Ammon's horn (tissue), 1 donor: ENCODE results near the gene CACNA1F.

Source experiments
- DNase-seq: peaks from one replicate; pipeline ENCODE4 v3.0.0-alpha.2; 2016; ENCODE audit warnings: low spot score

The CACNA1F gene

DNA sequence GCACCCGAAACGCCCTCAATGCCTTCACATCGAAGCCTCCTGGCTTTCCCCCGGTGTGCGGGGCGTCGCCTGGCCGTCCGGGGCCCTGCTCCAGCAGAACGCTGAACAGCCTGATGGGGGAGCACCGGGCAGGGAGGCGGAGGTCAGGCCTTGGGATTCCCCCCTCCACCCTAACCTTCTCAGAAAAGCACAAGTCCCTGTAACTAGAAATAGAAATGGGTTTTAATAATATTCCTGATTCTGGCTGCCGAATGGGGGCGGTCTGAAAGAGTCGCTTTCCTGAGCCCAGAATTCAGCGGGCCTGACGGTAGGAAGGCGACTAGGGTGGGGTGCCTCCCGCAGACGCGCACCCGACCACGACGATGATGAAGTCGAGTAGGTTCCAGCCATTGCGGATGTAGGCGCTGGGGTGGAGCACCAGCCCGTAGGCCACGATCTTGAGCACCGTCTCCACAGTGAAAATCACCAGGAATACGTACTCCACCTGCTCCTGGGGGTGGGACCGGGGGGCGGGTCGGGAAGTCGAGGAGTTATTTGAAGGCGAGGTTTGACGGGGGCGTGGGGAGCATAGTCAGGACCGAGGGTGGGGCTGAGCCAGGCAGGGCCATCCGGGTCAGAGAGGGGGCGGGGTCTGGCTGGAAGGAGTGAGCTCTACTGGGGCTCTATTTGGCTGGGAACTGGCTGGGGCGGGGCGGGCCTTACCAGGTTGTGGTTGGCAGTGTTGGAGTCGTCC, 2.5 kb downstream of the CACNA1F start:
- DNase-seq: peak; percentile 20

DNA sequence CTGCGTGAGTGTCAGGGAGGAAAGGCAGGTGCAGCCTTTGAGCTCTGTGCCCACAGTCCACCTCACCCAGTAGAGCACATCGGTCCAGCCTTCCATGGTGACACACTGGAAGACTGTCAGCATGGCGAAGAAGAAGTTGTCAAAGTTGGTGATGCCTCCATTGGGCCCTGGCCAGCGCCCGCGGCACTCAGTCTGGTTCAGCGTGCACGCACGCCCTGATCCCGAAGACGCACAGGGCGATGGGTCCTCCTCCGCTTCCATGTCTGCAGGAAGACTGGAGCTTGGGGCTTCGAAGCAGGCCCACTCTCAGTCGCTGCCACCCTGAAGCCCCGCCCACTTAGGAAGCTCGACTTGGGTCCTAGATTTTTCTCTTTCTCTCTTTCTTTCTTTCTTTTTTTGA, 5.0 kb downstream of the CACNA1F start:
- no peak for DNase-seq

DNA sequence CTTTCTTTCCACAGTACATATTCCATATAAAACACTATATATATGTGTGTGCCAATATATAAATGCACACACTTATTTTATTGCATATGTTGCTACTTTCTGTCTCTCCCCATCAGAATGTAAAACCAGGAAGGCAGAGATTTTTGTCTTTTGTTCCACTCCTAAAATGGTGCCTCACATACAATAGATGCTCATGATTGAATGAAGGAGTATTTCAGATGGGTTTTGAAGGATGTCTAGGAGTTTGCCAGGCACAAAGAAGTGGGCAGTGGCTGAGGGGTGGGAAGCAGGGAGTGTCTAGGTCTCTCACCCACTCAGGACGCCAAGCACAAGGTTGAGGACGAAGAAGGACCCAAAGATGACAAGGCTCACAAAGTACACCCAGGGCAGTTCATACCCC, 5.4 kb downstream of the CACNA1F start:
- DNase-seq: no peak

DNA sequence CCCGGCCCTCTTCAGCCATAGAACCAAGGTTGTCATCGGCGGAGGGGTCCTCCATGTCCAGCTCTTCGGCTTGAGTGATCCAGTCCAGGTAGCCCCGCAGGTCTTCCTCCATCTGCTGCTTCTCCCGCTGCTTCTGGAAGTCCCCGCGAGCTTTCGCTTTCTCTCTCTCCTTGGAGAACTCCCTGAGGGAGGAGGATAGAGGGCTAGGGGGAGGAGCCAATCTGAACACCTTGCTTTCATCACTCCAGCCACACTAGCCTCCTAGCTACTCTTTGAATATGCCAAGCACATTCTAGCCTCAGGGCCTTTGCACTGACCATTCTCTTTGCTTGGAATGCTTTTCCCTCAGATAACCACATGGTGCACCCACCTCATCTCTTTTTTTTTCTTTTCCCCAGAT, 6.2 kb downstream of the CACNA1F start:
- no peak for DNase-seq

DNA sequence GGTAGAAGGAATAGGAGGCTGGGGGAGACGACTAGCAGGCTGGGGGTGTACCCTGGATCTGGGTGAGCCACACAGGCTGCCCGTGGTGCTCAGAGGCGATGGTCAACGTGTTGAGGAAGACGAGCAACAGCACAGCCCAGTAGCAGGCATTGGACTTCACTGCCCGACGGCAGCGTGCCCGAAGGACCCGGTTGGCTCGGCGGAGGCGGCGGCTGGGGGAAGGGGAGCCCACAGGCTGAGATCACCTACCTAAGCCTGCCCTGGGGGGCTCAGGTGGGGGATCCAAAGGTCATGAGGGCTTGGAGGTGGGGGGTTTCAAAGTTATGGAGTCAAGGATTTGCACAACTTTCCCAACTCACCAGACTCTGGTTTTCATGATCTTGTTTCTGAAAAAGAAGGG, 7.3 kb downstream of the CACNA1F start:
- DNase-seq: no peak

DNA sequence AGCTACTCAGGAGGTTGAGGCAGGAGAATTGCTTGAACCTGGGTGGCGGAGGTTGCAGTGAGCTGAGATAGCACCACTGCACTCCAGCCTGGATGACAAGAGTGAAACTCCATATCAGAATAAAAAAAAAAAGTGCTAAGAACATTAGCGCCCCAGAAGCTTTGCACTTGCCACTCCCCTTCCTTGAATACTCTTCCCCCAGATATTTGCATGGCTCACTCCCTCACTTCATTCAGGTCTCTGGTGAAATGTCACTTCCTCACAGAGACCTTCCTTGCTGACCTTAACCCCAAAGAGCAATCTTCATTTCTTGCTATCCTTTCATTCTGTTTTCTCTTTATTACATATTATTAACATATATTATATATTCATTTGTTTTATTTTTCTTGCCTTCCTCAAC, 11.3 kb downstream of the CACNA1F start:
- DNase-seq: no peak

DNA sequence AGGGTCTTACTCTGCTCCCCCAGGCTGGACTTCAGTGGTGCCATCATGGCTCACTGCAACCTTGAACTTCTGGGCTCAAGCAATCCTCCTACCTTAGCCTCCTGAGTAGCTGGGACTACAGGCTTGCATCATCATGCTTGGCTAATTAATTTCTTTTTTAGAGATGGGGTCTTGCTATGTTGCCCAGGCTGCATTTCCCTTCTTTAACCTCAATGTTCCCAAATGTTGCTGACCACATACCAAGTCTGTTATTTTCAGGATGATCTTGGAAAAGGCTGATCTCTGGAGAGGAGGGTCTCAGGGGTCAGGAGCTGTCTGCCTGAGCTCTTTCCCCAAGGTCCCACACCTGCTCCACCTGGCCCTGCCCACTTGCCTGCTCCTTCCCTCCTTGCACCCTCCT, 13.0 kb downstream of the CACNA1F start:
- DNase-seq: no peak

DNA sequence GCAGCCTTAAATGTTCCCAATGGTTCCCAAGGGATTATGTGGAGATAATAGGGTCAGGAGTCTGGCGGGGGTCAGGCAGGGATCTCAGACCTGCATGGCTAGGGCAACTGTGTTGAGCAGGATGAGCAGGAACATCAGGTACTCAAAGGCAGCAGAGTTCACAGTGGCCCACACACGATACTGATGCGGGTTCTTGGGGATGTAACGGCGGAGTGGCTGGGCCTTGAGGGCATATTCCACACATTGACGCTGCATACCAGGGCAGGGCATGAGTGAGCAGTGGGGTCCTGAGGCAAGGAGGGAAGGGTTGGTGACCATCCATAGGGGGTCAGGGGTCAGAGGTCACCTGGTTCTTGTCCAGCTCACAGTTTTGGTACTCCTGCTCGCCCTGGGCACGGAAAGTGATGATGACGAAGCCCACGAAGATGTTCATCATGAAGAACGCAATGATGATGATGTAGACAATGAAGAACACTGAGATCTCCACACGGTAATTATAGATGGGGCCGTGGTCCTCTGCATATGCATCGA, 18.1 kb downstream of the CACNA1F start:
- no peak for DNase-seq

DNA sequence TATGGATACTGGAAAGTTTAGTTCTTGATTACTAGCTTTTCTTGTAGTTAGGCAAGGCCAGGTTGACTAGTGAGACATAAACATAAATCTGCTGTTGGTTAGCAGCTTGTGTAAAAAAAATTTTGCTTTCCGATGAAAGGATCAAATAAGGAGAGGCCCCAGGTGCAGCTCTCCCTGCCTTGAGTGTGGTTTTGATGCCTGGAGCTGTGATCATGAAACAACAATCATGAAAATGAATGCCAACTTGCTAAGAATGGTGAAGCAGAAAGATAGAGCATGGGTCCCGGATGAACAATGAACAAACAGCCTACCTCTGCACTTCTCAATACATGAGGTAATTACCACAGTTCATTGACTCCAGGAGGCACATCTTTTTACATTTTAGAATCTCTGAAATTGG, 18.7 kb downstream of the CACNA1F start:
- no peak for DNase-seq

DNA sequence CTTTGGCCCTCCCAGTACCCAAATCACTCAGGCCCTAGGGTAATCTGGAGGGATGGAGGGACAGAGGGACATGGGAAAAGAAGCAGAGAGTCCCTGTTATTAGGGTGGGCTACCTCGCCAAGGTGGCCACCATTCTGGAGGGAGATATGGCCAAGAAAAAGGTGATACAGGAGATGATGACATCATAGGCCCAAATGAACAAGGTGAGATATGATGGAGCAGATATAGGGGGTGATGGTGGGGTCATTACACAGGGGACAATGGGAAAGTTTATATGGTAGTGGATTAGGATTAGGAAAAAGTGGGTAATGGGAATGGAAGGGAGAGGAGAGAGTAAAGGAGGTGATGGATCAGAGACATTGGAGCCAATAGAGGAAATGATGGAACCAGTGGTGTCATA, 20.3 kb downstream of the CACNA1F start:
- no peak for DNase-seq

DNA sequence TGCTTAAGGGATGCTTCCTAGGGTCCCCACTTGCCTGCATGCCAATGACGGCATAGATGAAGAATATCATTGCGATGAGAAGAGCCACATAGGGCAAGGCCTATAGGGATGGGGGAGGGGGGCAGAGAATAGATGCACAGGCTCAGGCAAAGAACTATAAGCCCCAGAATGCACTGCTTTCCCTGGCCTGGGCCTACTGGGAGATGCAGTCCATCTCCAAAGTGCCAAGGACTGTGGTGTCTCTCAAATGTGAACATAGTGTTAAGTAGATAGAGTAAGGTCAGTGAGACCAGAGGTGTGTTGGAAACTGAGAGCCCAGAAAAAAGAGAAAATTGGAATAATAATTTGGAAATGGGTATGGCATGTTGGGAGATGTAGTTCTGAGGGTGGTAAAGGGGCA, 20.9 kb downstream of the CACNA1F start:
- DNase-seq: no peak

DNA sequence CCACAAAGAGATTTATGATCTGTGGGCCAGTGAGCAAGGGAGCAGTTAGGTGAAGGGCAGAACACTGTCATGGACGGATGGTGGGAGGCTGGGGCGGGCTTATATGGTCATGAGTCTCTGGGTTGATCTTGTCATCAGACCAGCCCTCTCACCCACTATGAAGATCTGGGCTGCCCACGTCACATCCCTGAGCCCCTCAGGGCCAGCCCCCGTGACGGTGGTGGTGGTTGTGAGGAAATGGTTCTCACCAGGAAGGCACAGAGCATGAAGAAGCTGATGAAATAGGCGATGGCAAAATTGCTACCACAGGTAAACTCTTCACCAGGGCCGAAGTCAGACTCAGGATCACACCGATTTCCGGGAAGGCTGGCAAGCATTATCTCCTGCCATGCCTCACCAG, 22.1 kb downstream of the CACNA1F start:
- no peak for DNase-seq

DNA sequence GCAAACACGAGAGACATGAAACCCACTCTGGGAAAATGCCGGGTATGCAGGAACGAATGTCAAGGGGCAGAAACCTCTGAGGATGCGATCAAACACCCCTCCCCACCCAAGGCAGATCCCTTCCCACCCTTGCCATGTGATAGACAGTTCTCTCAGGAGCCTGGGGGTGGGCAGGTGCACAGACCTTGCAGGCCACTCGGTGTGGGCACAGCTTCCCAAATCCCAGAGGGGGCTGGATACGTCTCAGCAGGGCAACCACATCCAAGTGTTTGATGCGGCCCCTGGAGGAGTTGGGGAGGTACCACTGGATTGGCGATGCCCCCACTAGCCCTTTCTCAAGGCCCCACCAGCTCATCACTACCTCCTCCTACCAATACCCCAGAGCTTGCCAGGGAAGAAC, 22.7 kb downstream of the CACNA1F start:
- DNase-seq: no peak

DNA sequence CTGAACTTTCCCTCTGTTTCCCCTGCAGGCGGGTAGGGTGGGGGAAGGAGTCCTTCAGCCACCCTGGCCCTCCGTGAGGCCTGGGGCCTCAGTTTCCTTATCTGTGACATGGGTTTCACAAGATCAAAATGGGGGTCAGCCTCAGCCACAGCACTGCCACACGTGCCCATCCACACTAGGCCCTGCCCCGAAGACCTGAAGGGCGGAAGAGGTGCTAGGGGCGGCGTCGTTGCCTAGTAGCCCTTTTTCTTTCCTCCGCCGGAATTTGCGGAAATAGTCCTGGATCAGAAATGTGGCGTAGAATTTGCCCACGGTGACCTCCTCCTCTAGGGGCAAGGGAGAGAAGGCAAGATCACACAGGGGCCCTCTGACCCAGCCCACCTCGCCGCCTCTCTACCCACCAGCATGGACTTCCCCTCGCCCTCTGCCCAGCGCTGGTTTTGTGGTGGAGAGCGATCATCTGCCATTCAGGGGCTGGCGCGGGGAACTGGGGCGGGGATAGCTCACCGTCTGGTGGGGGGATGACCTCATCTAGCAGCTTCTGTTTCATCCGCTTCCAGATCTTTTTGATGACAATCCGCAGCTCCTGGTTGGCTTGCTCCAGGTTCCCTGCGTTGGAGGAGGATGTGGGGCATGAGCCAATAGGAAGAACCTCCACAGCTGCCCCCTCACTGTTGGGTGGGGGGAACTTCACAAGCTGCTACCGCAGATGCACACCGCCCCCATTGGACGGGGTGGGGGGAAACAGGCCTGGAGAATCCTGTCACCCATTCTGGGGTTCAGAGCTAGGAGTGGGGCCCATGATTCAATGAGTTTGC, 23.5 kb downstream of the CACNA1F start:
- peak; percentile 48 for DNase-seq

DNA sequence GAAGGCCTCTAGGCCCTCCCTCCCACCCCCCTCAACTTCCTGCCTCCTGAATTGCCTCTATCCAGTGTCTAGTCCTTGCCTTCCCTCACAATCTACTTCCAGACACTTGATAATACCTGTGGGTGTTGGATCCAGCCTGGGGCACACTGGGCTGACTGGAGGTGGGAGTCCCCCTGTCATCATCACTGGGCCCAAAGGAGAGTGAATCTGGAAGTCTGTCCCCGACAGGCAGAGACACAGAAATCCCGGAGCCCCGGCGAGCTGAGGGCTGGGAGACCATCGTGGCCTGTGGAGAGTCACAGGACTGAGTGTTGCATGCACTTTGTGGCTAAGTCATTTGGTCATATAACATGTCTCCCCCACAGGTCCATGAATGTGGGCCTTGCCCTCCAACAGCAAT, 24.7 kb downstream of the CACNA1F start:
- no peak for DNase-seq

DNA sequence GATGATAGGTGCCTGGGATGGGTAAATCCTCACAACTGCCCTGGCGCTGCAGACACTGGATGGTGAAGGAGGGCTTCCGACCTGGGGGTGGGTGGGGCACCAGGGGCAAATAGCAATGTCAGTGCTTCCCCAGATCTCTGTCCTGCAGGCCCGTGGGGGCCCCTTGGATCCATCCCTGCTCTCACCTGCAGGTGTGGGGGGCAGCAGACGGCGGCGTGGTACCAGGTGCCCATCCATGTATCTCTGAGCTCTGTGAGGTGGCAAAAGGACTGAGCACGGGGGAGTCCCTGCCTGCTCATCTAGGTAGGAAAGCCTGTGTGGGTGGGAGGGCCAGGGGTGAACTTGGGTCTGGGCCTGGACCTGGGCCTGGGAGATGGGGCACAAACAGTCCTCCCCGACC, 26.6 kb downstream of the CACNA1F start:
- DNase-seq: no peak

DNA sequence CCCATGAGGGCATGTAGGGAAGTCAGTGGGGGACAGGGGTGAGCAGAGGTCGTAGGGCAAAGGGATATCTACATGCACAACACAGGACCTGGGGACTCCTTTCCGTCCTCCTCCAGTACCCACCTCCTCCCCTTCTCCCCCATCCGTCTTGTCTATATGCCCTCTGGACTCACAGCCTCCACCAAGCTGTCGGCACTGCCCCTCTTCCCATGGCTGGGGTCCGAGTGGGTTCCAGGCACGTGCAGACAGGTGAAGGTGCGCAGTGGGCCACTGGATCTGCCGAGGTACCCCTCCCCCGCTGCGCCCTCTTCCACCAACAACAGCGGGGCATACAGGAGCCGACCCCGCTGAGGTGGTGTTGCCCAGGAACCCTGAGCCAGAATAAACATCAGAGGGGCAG, 27.7 kb downstream of the CACNA1F start:
- no peak for DNase-seq

DNA sequence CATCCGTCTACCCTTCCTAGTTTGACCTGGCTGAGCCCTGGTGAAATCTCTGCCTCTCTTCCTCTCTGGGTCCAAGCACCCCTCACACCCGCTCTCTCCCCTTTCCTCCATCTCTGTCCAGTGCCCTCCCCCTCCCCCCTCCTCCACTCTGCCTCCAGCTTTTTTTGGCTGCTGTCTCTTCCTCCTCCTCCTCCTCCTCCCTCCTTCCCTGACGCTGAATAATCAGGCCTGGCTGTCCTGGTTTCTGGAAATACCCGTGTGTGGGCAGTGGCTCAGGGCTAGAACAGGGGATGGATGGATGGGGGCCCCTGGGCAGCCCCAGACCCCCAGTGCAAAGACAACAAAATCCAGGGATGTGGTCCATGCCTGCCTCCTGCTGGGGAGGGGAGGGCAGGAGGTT, 28.4 kb downstream of the CACNA1F start:
- no peak for DNase-seq

DNA sequence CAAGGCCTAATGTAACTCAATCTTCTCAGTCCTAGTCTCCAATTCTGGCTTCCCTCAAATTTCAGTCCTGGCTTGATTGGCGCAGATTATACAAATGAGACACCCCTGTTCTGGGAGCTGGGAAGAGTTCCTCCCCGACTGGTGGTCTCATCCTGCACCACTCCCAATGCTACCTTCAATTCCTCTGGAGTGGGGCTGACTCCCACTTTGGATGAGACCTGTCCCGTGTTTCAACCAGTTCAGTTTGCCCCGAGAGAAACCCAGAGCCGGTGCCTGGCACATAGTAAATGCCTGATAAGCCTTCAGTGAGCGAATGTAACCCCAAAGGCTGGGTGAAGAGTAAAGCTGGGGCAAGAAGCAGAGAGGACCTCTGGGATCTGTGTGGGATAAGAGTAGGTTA, 29.1 kb downstream of the CACNA1F start:
- DNase-seq: no peak

DNA sequence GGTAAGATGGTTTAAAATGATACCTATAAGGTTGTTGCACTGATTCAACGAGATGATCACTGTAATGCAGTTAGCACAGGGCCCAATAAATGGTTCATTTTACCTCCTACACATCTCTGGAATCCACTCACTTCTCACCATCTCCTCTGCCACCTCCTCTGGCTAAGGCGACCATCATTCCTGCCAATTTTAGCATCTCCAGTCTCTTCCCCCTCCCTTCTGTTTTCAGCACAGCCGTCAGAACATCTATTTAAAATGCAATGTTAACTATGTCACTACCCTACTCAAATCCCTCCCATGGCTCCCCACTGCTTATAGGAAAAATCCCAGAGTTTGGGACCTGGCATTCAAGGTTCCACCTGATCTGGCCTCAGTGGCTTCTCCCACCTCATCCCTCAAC, 29.6 kb downstream of the CACNA1F start:
- DNase-seq: peak; percentile 48

DNA sequence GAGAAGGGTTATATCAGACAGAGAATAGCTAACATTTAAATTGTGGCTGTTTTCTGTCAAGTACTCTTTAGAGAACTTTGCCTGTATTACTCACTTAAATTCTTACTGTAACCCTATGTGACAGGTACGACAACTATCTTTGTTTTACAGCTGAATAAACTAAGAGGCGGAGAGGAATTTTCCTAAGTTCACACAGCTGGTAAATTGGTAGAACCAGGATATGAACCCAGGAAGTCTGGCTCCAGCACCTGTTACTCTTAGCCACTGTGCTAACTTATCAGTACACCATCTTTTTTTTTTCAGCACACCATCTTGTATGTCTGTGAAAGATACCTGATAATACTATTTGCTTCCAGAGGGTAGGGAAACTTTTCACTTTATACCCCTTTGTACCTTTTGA, 31.1 kb downstream of the CACNA1F start:
- no peak for DNase-seq

DNA sequence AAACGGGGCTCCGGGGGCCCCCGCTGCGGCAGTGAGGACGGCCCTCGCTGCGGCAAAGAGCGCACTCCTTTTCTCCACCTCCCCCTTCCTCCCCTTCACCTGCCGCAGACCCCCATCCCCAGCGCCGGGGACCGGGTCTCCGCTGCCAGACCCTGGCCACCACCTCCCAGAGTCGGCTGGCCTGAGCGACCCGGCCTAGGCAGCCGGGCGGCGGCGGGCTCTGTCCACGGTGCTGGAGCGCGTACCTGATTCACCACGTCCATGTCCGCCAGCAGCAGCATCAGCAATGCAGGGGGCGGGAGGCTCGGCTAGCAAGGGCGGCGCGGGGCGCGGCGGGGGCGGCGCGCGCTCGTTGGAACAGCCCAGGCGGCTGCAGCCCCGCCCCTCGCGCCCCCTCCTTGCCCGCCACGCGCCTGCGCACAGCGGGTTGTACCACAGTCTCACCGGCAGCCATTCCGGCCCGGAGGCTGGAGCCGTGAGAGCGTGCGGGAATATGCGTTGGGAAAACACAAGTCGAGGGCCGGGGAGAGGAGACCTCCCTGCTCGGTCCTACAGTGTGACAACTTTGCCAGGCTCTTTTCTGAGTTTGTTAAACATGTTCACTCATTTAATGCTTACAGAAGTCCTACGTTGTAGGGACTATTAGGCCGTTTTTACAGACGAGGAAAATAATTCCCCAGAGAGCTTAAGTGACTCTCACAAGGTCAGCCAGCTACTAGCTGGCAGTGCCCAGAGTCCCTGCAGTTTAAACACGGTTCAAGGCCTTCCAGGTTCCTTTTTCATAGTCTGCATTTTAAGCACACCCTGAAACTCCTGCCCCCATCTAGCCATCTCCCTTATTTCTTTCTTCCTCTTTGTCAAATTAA, 33.0 kb downstream of the CACNA1F start, which contains the start of gene SYP:
TSS of gene SYP (minus strand) at position 288 of the 866 bp plus-strand sequence. CDS start at position 281, 7 bp downstream.
- DNase-seq: peak; percentile 90

DNA sequence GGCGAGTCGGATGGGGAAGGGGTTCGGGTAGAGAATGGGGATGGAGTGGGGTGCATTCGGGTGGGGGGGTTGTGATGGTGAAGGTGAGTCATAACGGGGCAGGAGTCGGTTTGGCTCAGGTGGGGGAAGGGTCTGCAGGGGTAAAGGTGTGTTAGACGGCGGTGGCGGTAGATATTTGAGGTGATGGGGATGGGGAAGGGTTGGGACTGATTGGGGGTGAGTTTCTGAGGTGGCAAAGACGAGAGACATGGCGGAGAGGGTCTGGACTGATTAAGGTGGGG, 33.9 kb downstream of the CACNA1F start:
- DNase-seq: no peak
